ENCODE data around the gene DUOXA2.

The DUOXA2 gene

DNA sequence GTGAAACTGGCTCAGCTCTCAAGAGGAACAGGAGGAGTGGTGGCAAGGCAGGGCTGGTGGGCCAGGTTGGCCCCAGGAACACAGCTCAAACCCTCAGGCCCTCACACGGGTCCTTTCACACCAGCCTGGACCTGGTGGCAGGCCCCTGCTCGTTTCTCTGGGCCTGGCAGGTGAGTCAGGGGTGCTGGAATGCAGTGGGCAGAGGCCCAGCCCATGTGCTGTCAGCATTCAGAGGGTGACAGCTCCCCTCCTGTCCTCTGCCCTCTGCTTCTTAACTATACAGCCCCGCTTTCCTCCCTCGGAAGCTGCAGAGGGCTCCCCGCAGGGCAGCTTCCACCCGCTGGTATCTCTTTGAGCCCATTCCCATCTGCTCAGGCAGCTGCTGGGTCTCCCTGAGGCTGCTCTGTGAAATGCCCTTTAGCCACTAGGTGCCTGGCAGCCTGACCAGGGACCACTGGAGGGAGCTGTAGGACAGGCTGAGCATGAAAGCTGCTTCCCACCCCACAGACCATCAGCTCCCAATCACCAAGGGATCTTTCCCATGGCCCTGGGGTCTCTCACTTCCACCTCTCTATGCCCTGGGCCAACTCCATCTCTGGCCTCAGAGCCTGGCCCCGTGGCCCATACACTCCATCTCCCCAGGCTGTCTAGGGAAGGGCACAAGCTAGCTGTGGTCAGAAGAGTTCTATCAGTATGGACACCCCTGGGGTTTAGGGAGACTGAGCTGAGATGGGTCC is 48.8 kb downstream of the DUOXA2 start:
- DNase-seq, result peak; percentile 66

DNA sequence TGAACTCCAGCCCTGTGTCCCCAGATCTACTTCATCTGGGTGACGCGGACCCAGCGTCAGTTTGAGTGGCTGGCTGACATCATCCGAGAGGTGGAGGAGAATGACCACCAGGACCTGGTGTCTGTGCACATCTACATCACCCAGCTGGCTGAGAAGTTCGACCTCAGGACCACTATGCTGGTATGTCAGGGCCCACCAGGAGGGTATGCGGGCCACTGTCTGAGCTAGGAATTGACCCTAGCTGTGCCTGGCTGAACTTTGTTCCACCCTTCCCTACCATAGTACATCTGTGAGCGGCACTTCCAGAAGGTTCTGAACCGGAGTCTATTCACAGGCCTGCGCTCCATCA is 49.4 kb downstream of the DUOXA2 start:
- no peak for DNase-seq

DNA sequence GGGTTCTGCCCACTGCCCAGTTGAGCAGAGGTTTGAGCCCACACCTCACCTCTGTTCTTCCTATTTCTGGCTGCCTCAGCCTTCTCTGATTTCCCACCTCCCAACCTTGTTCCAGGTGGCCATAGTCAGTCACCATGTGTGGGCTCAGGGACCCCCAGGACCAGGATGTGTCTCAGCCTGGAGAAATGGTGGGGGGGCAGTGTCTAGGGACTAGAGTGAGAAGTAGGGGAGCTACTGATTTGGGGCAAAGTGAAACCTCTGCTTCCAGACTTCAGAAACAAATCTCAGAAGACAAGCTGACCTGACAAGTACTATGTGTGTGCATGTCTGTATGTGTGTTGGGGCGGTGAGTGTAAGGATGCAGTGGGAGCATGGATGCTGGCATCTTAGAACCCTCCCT is 50.8 kb downstream of the DUOXA2 start:
- DNase-seq, result no peak

DNA sequence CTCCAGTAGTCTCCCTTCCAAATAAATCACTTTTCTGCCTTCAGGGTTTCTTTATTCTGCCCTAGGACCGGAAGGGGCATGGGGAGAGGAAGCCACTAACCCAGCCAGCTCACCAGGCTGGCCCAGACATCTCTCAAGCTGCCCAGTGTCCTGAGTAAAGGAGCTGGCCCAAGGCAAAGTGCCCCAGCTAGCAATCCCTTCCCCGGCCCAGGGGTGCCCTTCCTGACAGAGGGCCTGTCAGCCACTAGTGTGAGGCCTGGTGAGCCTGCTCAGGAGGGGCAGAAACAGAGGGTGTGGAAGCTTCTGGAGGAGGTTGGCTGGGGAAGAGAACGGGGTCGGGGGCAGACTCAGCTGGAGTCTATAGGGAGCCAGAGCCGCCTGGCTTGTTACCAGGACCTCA is 51.4 kb downstream of the DUOXA2 start:
- DNase-seq, result no peak

DNA sequence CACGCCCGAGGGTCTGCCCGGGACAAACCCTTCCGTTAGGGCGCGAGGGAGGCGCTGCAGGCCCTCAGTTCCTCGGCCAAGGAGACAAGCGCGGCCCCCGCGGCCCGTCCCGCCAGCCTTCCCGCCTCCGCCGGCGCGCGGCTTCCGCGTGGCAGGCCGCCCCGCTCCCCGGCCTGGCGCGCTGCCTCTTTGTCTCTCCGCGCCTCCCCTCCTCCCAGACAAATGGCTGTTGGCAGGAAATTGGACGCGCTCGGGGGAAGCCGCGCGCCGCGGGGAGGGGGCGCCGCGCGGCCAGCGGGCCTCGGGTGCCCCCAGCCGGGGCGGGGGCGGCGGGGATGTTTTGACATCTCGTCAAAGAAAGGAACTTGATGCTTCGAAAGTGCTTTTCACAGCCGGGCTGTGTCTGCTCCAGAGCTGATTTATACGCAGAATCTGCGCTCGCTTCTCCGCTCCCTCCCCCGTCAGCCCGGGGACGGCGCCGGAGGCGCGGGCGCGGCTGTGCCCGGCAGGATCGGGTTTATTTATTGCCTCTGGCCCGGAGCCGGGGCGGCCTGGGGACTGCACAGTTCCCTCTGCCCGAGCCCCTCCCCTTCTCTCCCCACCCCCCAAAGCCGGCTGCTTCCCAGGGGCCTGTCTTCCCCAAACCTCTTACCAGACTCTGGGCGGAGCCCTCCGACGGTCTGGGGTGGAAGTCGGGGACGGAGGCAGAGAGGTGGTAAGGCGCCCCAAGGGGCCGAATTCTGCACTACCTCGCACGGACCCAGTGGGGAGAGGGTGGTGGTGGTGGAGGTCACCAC is 52.9 kb downstream of the DUOXA2 start:
- peak; percentile 87 for DNase-seq

DNA sequence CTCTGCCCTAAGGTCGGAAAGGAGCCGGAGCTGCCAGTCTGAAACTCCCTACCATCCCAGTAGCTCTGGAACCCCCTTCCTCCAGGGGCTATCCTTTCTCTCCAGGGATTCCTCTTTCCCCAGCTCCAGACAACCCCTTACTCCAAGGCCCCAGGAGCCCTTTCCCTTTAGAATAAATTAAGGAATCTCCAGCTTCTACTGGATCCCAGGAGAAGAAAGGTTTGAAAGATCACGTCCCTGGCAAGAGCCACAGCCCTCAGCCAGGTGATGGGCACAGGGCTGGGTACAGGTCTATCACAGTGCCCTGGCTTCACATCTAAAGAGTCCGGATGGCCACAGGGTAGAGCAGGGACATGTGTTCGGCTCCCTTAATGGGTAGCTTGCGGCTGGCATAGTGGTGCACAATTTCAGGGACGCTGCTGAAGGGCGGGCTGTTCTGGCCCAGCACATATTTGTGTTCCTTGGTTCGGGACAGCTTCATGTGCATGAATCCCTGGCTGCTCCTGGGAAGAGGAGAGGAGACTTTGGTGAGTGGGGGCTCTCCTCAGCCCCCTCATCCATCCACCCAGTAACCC is 53.6 kb downstream of the DUOXA2 start:
- peak; percentile 29 for DNase-seq

Measured in right kidney (tissue), 1 donor.